ENCODE data around the gene HDC. TPM values are rescaled to one million over a fixed set of nuclear protein-coding genes. Genes with fewer than 3 reads are reported as not detected.

The HDC gene
- total and polyA plus RNA-seq, 7 donors: 0.16 to 2.4 (median 1.2) TPM; not detected in 1

DNA sequence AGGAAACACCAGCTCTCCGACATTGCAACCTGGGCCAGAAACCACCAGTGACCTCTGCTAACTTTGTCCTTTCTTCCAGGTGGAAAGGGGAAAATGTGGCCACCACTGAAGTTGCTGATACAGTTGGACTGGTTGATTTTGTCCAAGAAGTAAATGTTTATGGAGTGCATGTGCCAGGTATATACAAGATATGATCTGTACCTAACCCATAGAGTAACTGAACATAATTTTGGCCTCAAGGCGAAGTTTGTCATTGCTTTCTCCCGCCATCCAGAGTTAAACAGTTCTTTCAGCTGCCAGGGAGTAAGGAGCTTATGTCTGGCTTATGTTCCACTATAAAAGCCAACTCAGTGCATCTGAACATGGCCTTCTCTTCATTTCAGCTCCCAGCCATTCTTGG lies 36.7 kb downstream of the HDC start:
- 93 to 94% methylated on average over 3 of the region's 3 CpGs for WGBS, 2 donors
- no peaks in the 10 kb centered on the region for H3K4me1 ChIP-seq
- no peaks in the 10 kb centered on the region for H3K36me3 ChIP-seq
- H3K27me3 ChIP-seq: no peaks in the 10 kb centered on the region
- intact Hi-C loops (cut with DNase I): no loop called here
- no peak overlapping the region for H3K27ac ChIP-seq
- H3K9me3 ChIP-seq: no peaks in the 10 kb centered on the region
- DNase-seq: no peak
- TF ChIP-seq, protein P1, sequence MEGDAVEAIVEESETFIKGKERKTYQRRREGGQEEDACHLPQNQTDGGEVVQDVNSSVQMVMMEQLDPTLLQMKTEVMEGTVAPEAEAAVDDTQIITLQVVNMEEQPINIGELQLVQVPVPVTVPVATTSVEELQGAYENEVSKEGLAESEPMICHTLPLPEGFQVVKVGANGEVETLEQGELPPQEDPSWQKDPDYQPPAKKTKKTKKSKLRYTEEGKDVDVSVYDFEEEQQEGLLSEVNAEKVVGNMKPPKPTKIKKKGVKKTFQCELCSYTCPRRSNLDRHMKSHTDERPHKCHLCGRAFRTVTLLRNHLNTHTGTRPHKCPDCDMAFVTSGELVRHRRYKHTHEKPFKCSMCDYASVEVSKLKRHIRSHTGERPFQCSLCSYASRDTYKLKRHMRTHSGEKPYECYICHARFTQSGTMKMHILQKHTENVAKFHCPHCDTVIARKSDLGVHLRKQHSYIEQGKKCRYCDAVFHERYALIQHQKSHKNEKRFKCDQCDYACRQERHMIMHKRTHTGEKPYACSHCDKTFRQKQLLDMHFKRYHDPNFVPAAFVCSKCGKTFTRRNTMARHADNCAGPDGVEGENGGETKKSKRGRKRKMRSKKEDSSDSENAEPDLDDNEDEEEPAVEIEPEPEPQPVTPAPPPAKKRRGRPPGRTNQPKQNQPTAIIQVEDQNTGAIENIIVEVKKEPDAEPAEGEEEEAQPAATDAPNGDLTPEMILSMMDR (IDR thresholded peaks at IDR 0.05): no peak
- TF ChIP-seq POLR2AphosphoS5 (IDR thresholded peaks at IDR 0.05): no peak
- TF ChIP-seq EP300 (IDR thresholded peaks at IDR 0.05): no peak
- TF ChIP-seq POLR2A (IDR thresholded peaks at IDR 0.05): no peak
- H3K4me3 ChIP-seq: no peak overlapping the region

DNA sequence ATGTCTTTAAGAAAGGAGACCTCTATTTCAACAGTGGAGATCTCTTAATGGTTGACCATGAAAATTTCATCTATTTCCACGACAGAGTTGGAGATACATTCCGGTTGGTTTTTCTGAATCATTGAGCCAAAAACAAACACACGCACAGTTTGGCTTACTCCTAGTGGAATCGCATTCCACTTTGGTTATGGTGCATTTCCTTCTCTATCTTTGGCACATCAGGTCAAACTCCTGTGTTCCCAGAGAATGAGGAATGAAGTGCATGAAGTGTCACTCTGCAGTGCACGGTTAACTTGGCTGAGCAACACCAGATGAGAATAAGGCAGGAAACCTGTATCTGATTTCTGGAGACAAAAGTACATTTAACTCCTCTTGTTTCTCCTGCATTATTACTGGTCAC lies 38.5 kb downstream of the HDC start:
- no peaks in the 10 kb centered on the region for H3K36me3 ChIP-seq
- intact Hi-C loops (cut with DNase I): no loop called here
- no peaks in the 10 kb centered on the region for H3K27me3 ChIP-seq
- no peaks in the 10 kb centered on the region for H3K4me1 ChIP-seq
- H3K27ac ChIP-seq: no peak overlapping the region
- H3K4me3 ChIP-seq: no peak overlapping the region
- DNase-seq: no peak
- no peak for TF ChIP-seq POLR2AphosphoS5 (IDR thresholded peaks at IDR 0.05)
- no peak for TF ChIP-seq POLR2A (IDR thresholded peaks at IDR 0.05)
- TF ChIP-seq, protein P1 (IDR thresholded peaks at IDR 0.05): no peak
- TF ChIP-seq EP300 (IDR thresholded peaks at IDR 0.05): no peak
- 90% methylated on average over 5 of the region's 5 CpGs for WGBS, 2 donors
- H3K9me3 ChIP-seq: no peaks in the 10 kb centered on the region

DNA sequence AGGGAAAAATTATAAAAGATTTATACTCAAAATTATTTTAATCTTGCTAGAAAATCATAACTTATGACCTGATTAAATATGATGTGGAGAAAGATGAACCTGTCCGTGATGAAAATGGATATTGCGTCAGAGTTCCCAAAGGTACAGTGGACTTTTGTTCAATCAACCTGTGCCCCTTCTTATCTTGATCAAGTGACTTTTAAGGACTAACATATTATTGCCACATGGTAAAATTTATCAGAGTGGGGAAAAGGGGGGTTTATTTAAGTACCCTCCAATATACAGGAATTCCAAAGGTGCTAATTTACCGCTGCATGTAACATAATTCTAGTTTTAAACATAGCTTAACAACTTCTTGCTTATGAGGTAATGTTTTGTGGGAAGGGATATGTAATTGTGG lies 39.6 kb downstream of the HDC start:
- no peaks in the 10 kb centered on the region for H3K36me3 ChIP-seq

GRCh38 chr15:50225057-50225456 lies 40.5 kb downstream of the HDC start:
- no peak overlapping the region for H3K4me3 ChIP-seq
- no peaks in the 10 kb centered on the region for H3K4me1 ChIP-seq
- H3K36me3 ChIP-seq: no peaks in the 10 kb centered on the region
- 88 to 96% methylated on average over 1 of the region's 1 CpG for WGBS, 2 donors
- no peak for DNase-seq
- no peaks in the 10 kb centered on the region for H3K9me3 ChIP-seq
- no peaks in the 10 kb centered on the region for H3K27me3 ChIP-seq
- intact Hi-C loops (cut with DNase I): no loop called here
- no peak overlapping the region for H3K27ac ChIP-seq
- TF ChIP-seq POLR2AphosphoS5 (IDR thresholded peaks at IDR 0.05): no peak
- TF ChIP-seq, protein P1 (IDR thresholded peaks at IDR 0.05): no peak
- TF ChIP-seq EP300 (IDR thresholded peaks at IDR 0.05): no peak
- TF ChIP-seq POLR2A (IDR thresholded peaks at IDR 0.05): no peak

More for the DNA sequence above, 39.6 kb downstream of the HDC start:
- WGBS, 2 donors: 94 to 98% methylated on average over 3 of the region's 3 CpGs
- Histone ChIP-seq H3K27ac (no peak overlapping the region), H3K27me3 (no peaks in the 10 kb centered on the region), H3K9me3 (no peaks in the 10 kb centered on the region), H3K4me3 (no peak overlapping the region), H3K4me1 (no peaks in the 10 kb centered on the region)
- intact Hi-C loops (cut with DNase I): no loop called here
- TF ChIP-seq, protein P1 (IDR thresholded peaks at IDR 0.05): no peak
- TF ChIP-seq POLR2AphosphoS5 (IDR thresholded peaks at IDR 0.05) (no peak), POLR2A (IDR thresholded peaks at IDR 0.05) (no peak), EP300 (IDR thresholded peaks at IDR 0.05) (no peak)
- DNase-seq: no peak

GRCh38 chr15:50224606-50225005 lies 40.9 kb downstream of the HDC start:
- TF ChIP-seq, protein P1 (IDR thresholded peaks at IDR 0.05): no peak
- TF ChIP-seq EP300 (IDR thresholded peaks at IDR 0.05): no peak
- TF ChIP-seq POLR2AphosphoS5 (IDR thresholded peaks at IDR 0.05): no peak
- no peak for TF ChIP-seq POLR2A (IDR thresholded peaks at IDR 0.05)
- no peaks in the 10 kb centered on the region for H3K4me1 ChIP-seq
- DNase-seq: no peak
- H3K9me3 ChIP-seq: no peaks in the 10 kb centered on the region
- H3K27me3 ChIP-seq: no peaks in the 10 kb centered on the region
- intact Hi-C loops (cut with DNase I): no loop called here
- H3K27ac ChIP-seq: no peak overlapping the region
- H3K4me3 ChIP-seq: no peak overlapping the region
- 88 to 89% methylated on average over 5 of the region's 5 CpGs for WGBS, 2 donors
- H3K36me3 ChIP-seq: no peaks in the 10 kb centered on the region

Data from sigmoid colon (tissue), 7 donors.